SU-DHL-6 (cell line): ENCODE results near the gene LRP3.

Experiments
- CTCF ChIP-seq: fragments of 200-600 bp; sonication (generic); IDR thresholded peaks from one replicate; pipeline ENCODE4 v1.5.1; 2017; ENCODE audit warnings: antibody characterized with exemption, mild to moderate bottlenecking, low read length, moderate library complexity; ENCODE audit not compliant: insufficient read depth, poor library complexity, severe bottlenecking
- EZH2phosphoT487 ChIP-seq: fragments of 200-600 bp; sonication (generic), shearing (Covaris generic); conservative IDR thresholded peaks from 2 replicates; pipeline ENCODE4 v1.6.1; 2018; ENCODE audit warnings: mild to moderate bottlenecking, antibody characterized with exemption, low read length, moderate library complexity, mixed read lengths

- TF ChIP-seq CTCF (no peak), EZH2phosphoT487 (no peak)
These were observed 35.8 kb downstream of the LRP3 start for GRCh38 chr19:33229962-33230361.
